ENCODE data around the gene MYMK.

MYMK gene

GRCh38 chr9:133494636-133495326, 30.0 kb downstream of the MYMK start:
- no peak for ATAC-seq
- TF ChIP-seq ARNTL (CRISPR knock-in tag; IDR thresholded peaks at IDR 0.05; ENCODE audit: borderline replicate concordance, low read depth) (no peak), TSHZ2 (CRISPR knock-in tag; IDR thresholded peaks at IDR 0.05) (no peak), ZFP3 (CRISPR knock-in tag; IDR thresholded peaks at IDR 0.05) (no peak), TOX (CRISPR knock-in tag; IDR thresholded peaks at IDR 0.05; ENCODE audit: borderline replicate concordance) (no peak), ZNF8 (CRISPR knock-in tag; IDR thresholded peaks at IDR 0.05) (no peak), PATZ1 (CRISPR knock-in tag; IDR thresholded peaks at IDR 0.05; ENCODE audit: borderline replicate concordance) (no peak), OSR1 (CRISPR knock-in tag; IDR thresholded peaks at IDR 0.05) (no peak), GLIS3 (CRISPR knock-in tag; IDR thresholded peaks at IDR 0.05) (no peak), ZC3H10 (CRISPR knock-in tag; IDR thresholded peaks at IDR 0.05) (no peak), RARB (CRISPR knock-in tag; IDR thresholded peaks at IDR 0.05) (no peak), TCF4 (CRISPR knock-in tag; IDR thresholded peaks at IDR 0.05; ENCODE audit: borderline replicate concordance) (no peak), ESRRG (CRISPR knock-in tag; IDR thresholded peaks at IDR 0.05) (no peak), PPARA (CRISPR knock-in tag; IDR thresholded peaks at IDR 0.05; ENCODE audit: borderline replicate concordance) (no peak), POU6F1 (CRISPR knock-in tag; IDR thresholded peaks at IDR 0.05; ENCODE audit: borderline replicate concordance, low read depth) (no peak), BACH2 (CRISPR knock-in tag; IDR thresholded peaks at IDR 0.05; ENCODE audit: borderline replicate concordance) (no peak), ISL1 (CRISPR knock-in tag; IDR thresholded peaks at IDR 0.05) (no peak), CSRNP3 (CRISPR knock-in tag; IDR thresholded peaks at IDR 0.05) (no peak), CREB5 (CRISPR knock-in tag; IDR thresholded peaks at IDR 0.05; ENCODE audit: low read depth) (no peak), ZNF70 (CRISPR knock-in tag; IDR thresholded peaks at IDR 0.05) (no peak)

- no peak for ATAC-seq
- no peak for TF ChIP-seq POU6F1 (CRISPR knock-in tag; IDR thresholded peaks at IDR 0.05; ENCODE audit: borderline replicate concordance, low read depth)
- TF ChIP-seq ZNF70 (CRISPR knock-in tag; IDR thresholded peaks at IDR 0.05): no peak
- no peak for TF ChIP-seq ZNF565 (CRISPR knock-in tag; conservative IDR thresholded peaks at IDR 0.05; ENCODE audit: low read depth)
- TF ChIP-seq BACH2 (CRISPR knock-in tag; IDR thresholded peaks at IDR 0.05; ENCODE audit: borderline replicate concordance): no peak
- TF ChIP-seq CREB5 (CRISPR knock-in tag; IDR thresholded peaks at IDR 0.05; ENCODE audit: low read depth): no peak
- TF ChIP-seq ZC3H10 (CRISPR knock-in tag; IDR thresholded peaks at IDR 0.05): no peak
- no peak for TF ChIP-seq CSRNP3 (CRISPR knock-in tag; IDR thresholded peaks at IDR 0.05)
- TF ChIP-seq ZNF8 (CRISPR knock-in tag; IDR thresholded peaks at IDR 0.05): no peak
- no peak for TF ChIP-seq OSR1 (CRISPR knock-in tag; IDR thresholded peaks at IDR 0.05)
- TF ChIP-seq RARB (CRISPR knock-in tag; IDR thresholded peaks at IDR 0.05): no peak
- TF ChIP-seq GLIS3 (CRISPR knock-in tag; IDR thresholded peaks at IDR 0.05): no peak
- TF ChIP-seq PPARA (CRISPR knock-in tag; IDR thresholded peaks at IDR 0.05; ENCODE audit: borderline replicate concordance): no peak
- TF ChIP-seq CSDC2 (CRISPR knock-in tag; IDR thresholded peaks at IDR 0.05): no peak
- no peak for TF ChIP-seq TCF4 (CRISPR knock-in tag; IDR thresholded peaks at IDR 0.05; ENCODE audit: borderline replicate concordance)
These were observed 30.8 kb downstream of the MYMK start for GRCh38 chr9:133493845-133494540.

Data from SK-N-SH treated with all-trans-retinoic acid at 6 μM for 48 hours (cell line).